Type B pancreatic cell (in vitro differentiated cells): Measurements from ENCODE around the gene NELL1. TPM values are rescaled to one million over a fixed set of nuclear protein-coding genes. Genes with fewer than 3 reads are reported as not detected.

Source experiments
- DNase-seq: peaks from one replicate; pipeline ENCODE4 v3.0.0; 2021; ENCODE audit warnings: mixed read lengths; ENCODE audit not compliant: unreplicated experiment; ENCODE audit errors: extremely low spot score
- H3K27ac Mint-ChIP-seq: 2 replicates; pipeline ENCODE4 v1.8.0; 2021; ENCODE audit warnings: mild to moderate bottlenecking, mixed read lengths
- H3K27me3 Mint-ChIP-seq: 2 replicates; pipeline ENCODE4 v1.8.0; 2021; ENCODE audit warnings: mixed read lengths
- H3K36me3 Mint-ChIP-seq: 2 replicates; pipeline ENCODE4 v1.8.0; 2021; ENCODE audit warnings: mixed read lengths
- H3K4me1 Mint-ChIP-seq: one replicate; pipeline ENCODE4 v1.8.0; 2021; ENCODE audit warnings: mixed read lengths; ENCODE audit not compliant: unreplicated experiment
- H3K4me3 Mint-ChIP-seq: 2 replicates; pipeline ENCODE4 v1.8.0; 2021; ENCODE audit warnings: mild to moderate bottlenecking, mixed read lengths
- H3K9me3 Mint-ChIP-seq: 2 replicates; pipeline ENCODE4 v1.8.0; 2021; ENCODE audit warnings: mixed read lengths
- CTCF ChIP-seq: fragments of 200-600 bp; sonication (generic); conservative IDR thresholded peaks from 2 replicates; pipeline ENCODE4 v1.5.0; 2021; ENCODE audit warnings: antibody characterized with exemption, mild to moderate bottlenecking
- total RNA-seq: library from RNA; stranded (reverse); gene quantifications from 2 replicates; pipeline ENCODE4 v1.2.1, GENCODE V29; 2021; ENCODE audit warnings: low replicate concordance

The NELL1 gene
- total RNA-seq, 1 donor from 2014 or later = 16.9 TPM

GRCh38 chr11:20991471-20991870 is 322.1 kb downstream of the NELL1 start:
- Mint-ChIP-seq H3K9me3 (peaks cover 5% of the 10 kb centered on the region), H3K36me3 (no peaks in the 10 kb centered on the region), H3K4me3 (no peak overlapping the region), H3K4me1 (no peaks in the 10 kb centered on the region), H3K27ac (no peak overlapping the region), H3K27me3 (no peaks in the 10 kb centered on the region)
- no peak for TF ChIP-seq CTCF
- DNase-seq = no peak

GRCh38 chr11:21007297-21007696 is 337.9 kb downstream of the NELL1 start:
- Mint-ChIP-seq H3K4me1 (no peaks in the 10 kb centered on the region), H3K27me3 (no peaks in the 10 kb centered on the region), H3K27ac (no peak overlapping the region), H3K4me3 (no peak overlapping the region), H3K9me3 (no peaks in the 10 kb centered on the region), H3K36me3 (no peaks in the 10 kb centered on the region)
- DNase-seq = no peak
- no peak for TF ChIP-seq CTCF

- no peaks in the 10 kb centered on the region for H3K4me1 Mint-ChIP-seq
- DNase-seq = no peak
- H3K27ac Mint-ChIP-seq = no peak overlapping the region
- no peak overlapping the region for H3K4me3 Mint-ChIP-seq
- H3K36me3 Mint-ChIP-seq = no peaks in the 10 kb centered on the region
- H3K9me3 Mint-ChIP-seq = no peaks in the 10 kb centered on the region
- H3K27me3 Mint-ChIP-seq = no peaks in the 10 kb centered on the region
- no peak for TF ChIP-seq CTCF
These were observed 348.9 kb downstream of the NELL1 start for GRCh38 chr11:21018248-21018647.

GRCh38 chr11:21026685-21027084 is 357.3 kb downstream of the NELL1 start:
- Mint-ChIP-seq H3K36me3 (no peaks in the 10 kb centered on the region), H3K27me3 (no peaks in the 10 kb centered on the region), H3K9me3 (no peaks in the 10 kb centered on the region), H3K4me1 (no peaks in the 10 kb centered on the region), H3K27ac (no peak overlapping the region), H3K4me3 (no peak overlapping the region)
- no peak for TF ChIP-seq CTCF
- no peak for DNase-seq

- Mint-ChIP-seq H3K27ac (no peak overlapping the region), H3K4me1 (peaks cover 4% of the 10 kb centered on the region), H3K36me3 (no peaks in the 10 kb centered on the region), H3K4me3 (no peak overlapping the region), H3K9me3 (no peaks in the 10 kb centered on the region), H3K27me3 (no peaks in the 10 kb centered on the region)
- TF ChIP-seq CTCF = no peak
- no peak for DNase-seq
These were observed 368.5 kb downstream of the NELL1 start for GRCh38 chr11:21037850-21038249.

- TF ChIP-seq CTCF = no peak
- no peak for DNase-seq
- peaks cover 4% of the 10 kb centered on the region for H3K4me1 Mint-ChIP-seq
- no peaks in the 10 kb centered on the region for H3K36me3 Mint-ChIP-seq
- no peaks in the 10 kb centered on the region for H3K27me3 Mint-ChIP-seq
- H3K9me3 Mint-ChIP-seq = no peaks in the 10 kb centered on the region
- peak overlapping the region; percentile 19 for H3K27ac Mint-ChIP-seq
- no peak overlapping the region for H3K4me3 Mint-ChIP-seq
These were observed 369.4 kb downstream of the NELL1 start for GRCh38 chr11:21038801-21039200.
